Activated effector memory CD4-positive, alpha-beta T cell treated with anti-CD3 and anti-CD28 coated beads, Interleukin-2, amount 50 U/mL, for 16 hours (primary cell): ENCODE data around the gene BLTP1.

Experiments used
- DNase-seq: peaks from one replicate; pipeline ENCODE4 v3.0.0-alpha.2; 2020

Gene BLTP1

DNA sequence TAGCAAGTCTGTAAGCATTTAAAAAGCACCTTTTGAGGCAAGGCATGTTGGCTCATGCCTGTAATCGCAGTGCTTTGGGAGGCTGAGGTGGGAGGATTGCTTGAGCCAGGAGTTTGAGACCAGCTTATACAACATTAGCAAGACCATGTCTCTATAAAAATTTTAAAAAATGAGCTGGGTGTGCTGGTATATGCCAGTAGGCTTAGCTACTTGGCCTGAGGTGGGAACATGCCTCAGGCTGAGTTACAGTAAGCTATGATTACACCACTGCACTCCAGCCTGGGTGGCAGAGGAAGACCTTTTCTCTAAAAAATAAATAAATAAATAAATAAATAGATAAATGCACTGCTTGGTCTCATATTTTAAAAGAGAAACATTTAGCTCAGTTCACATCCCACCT, 26.8 kb downstream of the BLTP1 start:
- DNase-seq: no peak

- DNase-seq: no peak
These were observed 43.6 kb downstream of the BLTP1 start for GRCh38 chr4:122195718-122196117.
